ENCODE data around the gene PUS10. TPM values are rescaled to one million over a fixed set of nuclear protein-coding genes. Genes with fewer than 3 reads are reported as not detected.

The PUS10 gene
- polyA plus RNA-seq, 10 donors = 4.0 to 6.6 (median 5.1) TPM

DNA sequence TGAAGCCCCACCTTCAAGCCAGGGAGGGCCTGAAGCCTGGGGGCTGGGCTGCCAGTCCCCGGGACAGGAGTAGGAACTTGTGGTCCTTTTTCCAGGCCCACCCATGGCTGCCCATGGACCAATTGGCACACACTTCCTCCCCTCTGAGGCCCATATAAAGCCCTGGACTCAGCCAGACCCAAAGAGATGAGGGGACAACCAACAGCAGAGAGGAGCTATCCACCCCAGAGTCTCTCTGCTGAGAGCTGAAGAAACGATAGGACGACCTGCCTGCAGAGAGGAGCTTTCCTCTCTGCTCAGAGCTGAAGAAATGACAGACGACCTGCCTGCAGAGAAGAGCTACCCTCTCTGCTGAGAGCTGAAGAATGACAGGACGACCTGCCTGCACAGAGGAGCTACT lies 44.4 kb downstream of the PUS10 start:
- DNase-seq = no peak

DNA sequence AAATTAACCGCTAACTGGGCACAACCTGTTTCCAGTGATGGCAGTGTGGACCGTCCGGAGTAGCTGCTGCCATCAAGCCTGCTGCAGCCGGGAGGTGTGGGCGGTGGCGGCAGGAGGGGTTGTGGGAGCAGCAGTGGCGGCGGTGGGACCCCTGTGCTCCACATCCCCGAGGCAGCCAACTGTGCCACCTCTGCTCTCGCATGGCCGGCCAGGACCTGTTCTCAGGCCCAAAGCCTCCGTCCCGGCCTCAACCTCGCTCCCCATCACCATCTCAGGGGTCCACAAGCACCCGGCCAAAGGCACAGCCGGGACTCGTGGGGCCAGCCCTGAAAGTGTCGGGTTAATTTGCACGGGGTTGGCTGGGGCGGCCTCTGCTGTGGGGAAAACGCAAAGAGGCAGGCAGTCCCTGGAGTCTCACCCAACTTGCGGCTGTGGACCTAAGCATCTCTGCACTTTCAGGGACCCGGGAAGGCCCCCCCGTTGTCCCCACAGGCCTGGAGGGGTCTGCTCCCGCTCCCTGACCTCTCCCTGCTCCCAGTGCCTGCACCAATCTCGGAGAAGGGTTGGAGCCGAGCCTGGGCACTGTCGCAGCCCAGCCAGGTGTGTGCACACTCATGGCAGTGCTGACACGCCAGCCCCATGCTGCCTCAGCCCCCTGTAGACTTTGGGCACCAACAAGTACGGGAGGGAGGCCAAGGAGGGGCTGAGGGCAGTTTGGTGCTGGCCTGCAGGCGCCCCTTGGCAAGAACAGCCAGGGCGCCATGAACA lies 45.0 kb downstream of the PUS10 start:
- no peak for DNase-seq

DNA sequence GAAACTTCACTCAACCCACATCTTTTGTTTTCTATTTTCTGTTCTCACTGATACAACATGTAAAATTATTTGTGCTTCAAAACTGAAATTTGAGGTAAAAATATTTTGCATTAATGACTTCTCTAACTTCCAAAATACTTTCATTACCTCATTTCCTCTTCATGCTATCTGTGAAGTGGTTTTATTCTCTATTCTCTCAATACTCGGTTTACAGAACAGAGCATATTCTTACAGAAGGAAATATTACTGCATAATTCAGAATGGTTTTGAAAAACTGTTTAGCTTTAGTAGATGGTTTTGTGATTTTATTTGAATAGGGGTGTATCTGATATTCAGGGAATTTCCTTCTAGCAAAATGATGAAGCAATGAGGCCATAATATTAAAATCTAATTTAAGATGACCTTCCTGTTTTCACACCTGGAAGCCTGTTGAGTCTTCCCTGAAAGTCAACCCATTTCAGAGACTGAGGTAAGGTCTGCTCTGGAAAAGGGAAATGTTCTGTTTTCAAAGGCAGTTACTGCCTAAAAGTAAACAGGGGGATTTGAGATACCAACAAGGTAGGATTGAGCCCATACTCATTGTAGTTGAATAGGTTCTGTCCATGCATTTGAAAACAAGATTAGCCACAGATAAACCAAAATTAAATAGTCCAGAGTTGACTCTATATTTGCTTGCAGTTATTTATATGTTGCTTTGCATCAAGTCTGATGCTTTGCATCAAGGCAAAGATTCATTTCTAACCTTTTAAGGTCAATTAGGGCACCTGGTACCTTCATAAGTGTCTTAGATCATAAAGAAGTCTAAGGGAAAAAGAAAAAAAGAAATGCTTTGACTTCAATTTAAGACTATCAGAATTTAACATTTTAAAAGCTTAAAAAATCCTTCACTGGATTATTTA lies 51.3 kb downstream of the PUS10 start:
- DNase-seq = no peak

DNA sequence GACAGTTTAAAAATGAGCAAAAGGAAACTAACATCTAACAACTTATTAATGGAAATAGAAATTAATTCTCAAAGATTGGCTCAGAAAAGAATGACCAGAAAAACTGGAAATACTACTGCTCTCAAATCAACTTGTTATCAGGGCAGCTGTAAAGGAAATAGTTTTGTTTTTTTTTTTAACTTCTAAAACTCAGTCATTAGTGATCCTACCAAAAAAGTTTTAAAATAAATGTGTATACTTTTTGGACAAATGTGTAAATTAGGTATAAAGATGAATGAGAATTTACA lies 52.6 kb downstream of the PUS10 start:
- DNase-seq = no peak

- no peak for DNase-seq
Measured at GRCh38 chr2:60964651-60965498, 53.2 kb downstream of the PUS10 start.

DNA sequence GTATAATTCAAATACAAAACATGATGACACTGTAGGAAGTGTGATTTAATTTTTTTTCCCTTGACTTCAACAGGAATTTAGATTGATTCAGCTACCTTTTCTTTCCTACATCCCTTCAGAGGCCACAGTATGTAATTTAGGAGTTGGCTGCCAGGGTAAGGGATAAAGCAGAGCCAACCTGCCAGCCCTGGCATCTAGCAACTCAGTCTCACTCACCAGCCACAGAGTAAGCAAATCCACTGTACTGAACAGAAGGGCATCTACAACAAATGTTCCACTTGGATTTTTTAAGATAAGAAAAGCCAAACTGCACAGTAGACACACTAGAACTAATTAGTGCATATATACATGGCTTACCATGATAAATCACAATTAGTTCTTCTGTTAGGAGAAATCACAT lies 54.9 kb downstream of the PUS10 start:
- DNase-seq = no peak

DNA sequence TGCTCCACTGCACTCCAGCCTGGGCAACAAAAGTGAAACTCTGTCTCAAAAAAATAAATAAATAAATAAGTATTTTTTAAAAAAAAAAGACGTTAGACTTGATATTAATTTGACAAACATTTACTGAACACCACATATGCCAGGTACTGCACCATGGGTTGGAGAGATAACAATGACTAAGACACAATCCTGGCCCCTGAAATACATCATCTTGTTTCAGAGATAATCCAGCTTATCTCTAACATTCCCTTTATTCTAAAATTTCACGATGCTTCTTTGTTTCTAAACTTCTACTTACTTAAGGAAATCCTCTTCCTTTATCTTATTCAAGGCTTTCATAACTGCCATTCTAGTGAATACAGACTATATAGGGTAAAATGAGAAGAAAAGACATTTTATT lies 55.5 kb downstream of the PUS10 start:
- no peak for DNase-seq

GRCh38 chr2:60961457-60961856 lies 56.6 kb downstream of the PUS10 start:
- no peak for DNase-seq

DNA sequence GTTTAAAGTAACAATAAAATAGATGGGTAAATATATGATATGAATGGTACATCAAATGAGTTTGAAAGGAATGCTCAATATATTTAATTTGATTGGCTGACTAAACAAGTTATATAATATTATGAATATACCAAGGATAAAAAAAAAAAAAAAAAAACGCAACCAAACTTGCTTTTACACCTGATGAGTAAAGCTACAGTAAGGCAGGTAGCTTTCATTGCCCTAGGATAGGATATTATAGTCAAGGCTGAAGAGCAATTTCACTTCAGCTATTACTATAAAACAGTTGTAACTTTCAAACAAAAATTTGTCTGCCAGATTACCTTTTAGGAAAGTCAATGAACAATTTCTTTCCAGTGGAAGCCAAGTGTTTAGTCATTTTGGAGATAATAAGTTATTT lies 57.3 kb downstream of the PUS10 start:
- DNase-seq = no peak

DNA sequence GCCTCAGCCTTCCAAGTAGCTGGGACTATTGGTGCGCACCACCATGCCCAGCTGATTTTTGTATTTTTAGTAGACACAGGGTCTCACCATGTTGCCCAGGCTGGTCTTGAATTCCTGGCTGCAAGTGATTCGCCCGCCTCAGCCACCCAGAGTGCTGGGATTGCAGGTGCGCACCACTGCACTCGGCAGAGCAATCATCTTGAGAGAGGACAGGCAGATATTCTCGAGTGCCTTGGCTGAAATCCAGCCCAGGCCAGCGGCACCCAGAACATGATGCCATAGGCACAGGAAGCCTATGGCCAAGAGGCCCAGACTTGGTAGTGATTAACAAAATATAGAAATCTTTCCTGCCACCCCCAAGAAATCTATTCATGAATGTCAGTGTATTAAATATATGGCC lies 58.6 kb downstream of the PUS10 start:
- no peak for DNase-seq

- DNase-seq = peak in 1 of 3 donors; percentile 14
Measured at GRCh38 chr2:60958800-60959199, 59.3 kb downstream of the PUS10 start.

GRCh38 chr2:60958361-60958760 lies 59.7 kb downstream of the PUS10 start:
- peak in 1 of 3 donors; percentile 12 for DNase-seq

GRCh38 chr2:60957643-60958042 lies 60.4 kb downstream of the PUS10 start:
- DNase-seq = no peak

DNA sequence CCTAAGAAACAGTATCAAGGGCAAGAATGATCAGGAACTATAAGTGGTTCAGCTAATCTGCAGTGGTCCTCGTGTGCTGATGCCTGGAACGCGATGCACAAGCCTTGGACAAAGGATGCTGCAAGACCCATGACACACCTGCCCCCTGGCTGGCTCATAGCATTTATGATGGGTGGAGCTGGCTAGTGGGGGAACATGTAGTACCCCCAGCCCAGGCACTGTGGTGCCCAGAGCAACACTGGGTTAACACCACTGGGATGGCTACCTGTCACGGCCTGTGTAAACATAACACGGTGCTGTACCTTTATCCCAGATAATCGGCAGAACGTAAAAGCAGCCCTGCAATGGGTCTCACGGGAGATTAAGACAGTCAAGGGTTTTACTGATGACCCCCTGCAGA lies 60.8 kb downstream of the PUS10 start:
- no peak for DNase-seq

GRCh38 chr2:60954139-60954538 lies 63.9 kb downstream of the PUS10 start:
- no peak for DNase-seq

GRCh38 chr2:60948926-60949579 lies 69.0 kb downstream of the PUS10 start:
- DNase-seq = no peak

DNA sequence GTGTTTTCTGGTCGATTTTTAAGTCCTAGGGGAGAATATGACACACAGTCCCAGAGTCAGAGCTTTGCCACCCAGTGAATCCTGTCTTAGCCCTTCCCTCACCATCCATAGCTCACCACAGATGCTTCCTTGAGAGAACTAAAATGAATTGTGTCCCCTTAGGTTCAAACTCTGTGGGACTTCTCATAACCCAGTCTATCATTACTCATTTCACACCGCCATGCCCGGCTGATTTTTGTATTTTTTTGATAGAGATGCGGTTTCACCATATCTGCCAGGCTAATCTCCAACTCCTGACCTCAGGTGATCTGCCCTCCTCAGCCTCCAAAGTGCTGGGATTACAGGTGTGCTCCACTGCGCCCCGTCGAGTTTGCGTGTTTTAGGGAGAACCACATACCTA lies 69.9 kb downstream of the PUS10 start:
- no peak for DNase-seq

GRCh38 chr2:60947056-60947455 lies 71.0 kb downstream of the PUS10 start:
- DNase-seq = no peak

- no peak for DNase-seq
Measured at GRCh38 chr2:60945341-60945740, 72.7 kb downstream of the PUS10 start.

DNA sequence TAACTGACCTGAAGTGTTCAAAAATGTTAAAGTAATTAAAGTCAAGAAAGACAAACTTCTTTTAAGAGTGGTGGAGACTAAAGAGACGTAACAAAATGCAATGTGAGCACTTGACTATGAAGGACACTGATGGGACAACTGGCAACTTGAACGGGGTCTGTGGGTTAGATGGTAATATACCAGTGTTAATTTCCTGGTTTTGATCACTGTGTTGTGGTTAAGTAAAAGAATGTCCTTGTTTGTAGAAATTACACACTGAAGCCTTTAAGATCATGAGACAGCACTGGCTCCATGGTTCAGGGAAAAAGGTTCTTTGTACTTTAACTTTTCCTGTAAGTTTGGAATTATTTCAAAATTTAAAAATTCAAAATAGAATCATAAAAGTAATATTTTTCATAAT lies 78.4 kb downstream of the PUS10 start:
- no peak for DNase-seq

- no peak for DNase-seq
Measured at GRCh38 chr2:60938301-60938700, 79.8 kb downstream of the PUS10 start.

- DNase-seq = no peak
Measured at GRCh38 chr2:60936757-60937156, 81.3 kb downstream of the PUS10 start.
